ENCODE data around the gene AAMDC. TPM values are rescaled to one million over a fixed set of nuclear protein-coding genes. Genes with fewer than 3 reads are reported as not detected.

Gene AAMDC
- 19.0 TPM for polyA plus RNA-seq (2012; ENCODE audit: low read depth, missing spikeins)

DNA sequence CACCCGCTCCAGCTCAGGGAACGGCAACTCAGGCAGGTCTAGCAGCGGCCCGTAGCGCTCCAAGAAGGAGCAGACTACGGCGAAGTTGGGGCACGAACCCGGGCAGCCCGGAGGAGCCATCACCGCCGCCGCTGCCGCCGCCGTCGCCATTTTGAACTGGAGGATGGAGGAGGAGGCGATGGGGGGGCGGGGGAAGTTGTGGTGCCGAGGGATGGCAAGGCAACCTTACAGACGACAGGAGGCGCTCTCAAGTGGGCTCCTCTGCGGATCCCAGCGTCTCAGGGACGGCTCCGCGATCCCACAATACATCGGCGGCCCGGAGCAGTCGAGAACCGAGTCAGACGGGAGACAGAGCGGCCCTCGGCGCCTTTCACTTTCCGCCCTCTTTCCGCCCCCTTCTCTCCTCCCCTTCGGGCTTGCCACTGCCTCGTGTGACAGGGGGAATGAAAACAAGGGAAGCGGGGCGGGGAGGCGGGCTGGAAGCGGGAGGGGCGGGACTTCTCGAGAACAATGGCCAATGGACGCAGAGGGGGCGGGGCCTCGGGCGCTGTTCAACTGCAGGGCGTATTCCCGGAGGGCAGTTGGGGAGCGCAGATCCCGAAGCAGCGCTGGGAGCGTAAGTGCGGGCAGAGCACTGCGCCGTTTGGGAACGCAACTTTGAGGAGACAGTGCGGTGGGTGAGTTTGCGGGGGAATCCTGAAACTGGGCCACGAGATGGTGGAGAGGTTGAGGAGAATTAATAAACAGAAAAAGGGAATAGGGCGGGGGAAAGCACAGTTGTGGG, at the start of gene AAMDC, which contains the start of gene RSF1:
Gene AAMDC (plus strand): TSS at position 580 of the 784 bp plus-strand sequence. CDS start 21,353 bp downstream, outside the sequence.
Gene RSF1 (minus strand): TSS at position 158 of the 784 bp plus-strand sequence. CDS start 8 bp downstream, at position 150.
- peak; percentile 88 for FAIRE-seq
- TF ChIP-seq POLR2AphosphoS5 (IDR thresholded peaks at IDR 0.05; ENCODE audit: low read depth, low read length) (no peak), SPI1 (IDR thresholded peaks at IDR 0.05; ENCODE audit: low read depth, low read length) (no peak), TAF1 (IDR thresholded peaks at IDR 0.05; ENCODE audit: low read depth, low read length) (peak; percentile 79)
- peak; percentile 81 for DNase-seq (ENCODE audit: insufficient read length, low spot score)

DNA sequence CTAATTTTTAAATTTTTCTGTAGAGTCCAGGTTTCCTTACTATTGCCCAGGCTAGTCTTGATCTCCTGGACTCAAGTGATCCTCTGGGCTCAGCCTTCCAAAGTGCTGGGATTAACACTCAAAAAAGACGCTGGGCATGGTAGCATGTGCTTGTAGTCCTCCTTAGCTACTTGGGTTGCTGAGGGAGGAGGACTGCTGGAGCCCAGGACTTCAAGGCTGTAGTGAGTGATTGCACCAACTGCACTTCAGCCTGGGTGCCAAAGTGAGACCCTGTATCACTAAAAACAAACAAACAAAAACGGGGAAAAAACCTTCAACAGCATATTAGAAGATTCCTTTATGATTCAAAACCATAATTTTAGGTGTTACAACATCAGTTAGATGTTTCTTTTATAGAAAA, 45.0 kb upstream of the AAMDC start:
- TF ChIP-seq POLR2AphosphoS5 (IDR thresholded peaks at IDR 0.05; ENCODE audit: low read depth, low read length), result no peak
- TF ChIP-seq SPI1 (IDR thresholded peaks at IDR 0.05; ENCODE audit: low read depth, low read length), result no peak
- no peak for TF ChIP-seq POLR2A (IDR thresholded peaks at IDR 0.05; ENCODE audit: low read depth, low read length)
- no peak for TF ChIP-seq POU2F2 (IDR thresholded peaks at IDR 0.05; ENCODE audit: low read depth, low read length)
- TF ChIP-seq PAX5 (IDR thresholded peaks at IDR 0.05; ENCODE audit: insufficient read depth, low read length, severe bottlenecking), result no peak
- TF ChIP-seq TAF1 (IDR thresholded peaks at IDR 0.05; ENCODE audit: low read depth, low read length), result no peak
- FAIRE-seq (no peak), DNase-seq (ENCODE audit: insufficient read length, low spot score) (no peak)

DNA sequence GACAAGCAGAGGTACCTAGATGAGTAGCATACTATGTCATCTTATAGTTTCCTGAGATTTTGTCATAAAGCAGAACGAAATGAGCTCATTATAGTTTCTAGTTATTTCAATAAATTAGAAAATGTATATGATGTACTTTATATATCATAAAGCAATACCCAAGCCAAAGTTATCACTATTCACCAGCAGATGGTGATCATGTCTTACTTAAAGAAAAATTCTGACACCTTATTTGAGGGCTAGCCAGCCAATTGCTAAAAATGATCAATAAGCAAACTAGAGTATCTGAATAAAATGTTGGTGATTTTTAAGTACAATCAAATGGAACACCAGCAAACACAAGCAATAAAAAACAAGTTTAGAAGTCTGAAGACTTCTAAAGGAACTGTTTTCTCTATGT, 44.5 kb upstream of the AAMDC start:
- DNase-seq (ENCODE audit: insufficient read length, low spot score) (no peak), FAIRE-seq (no peak)
- TF ChIP-seq TAF1 (IDR thresholded peaks at IDR 0.05; ENCODE audit: low read depth, low read length), result no peak
- no peak for TF ChIP-seq SPI1 (IDR thresholded peaks at IDR 0.05; ENCODE audit: low read depth, low read length)
- TF ChIP-seq POLR2A (IDR thresholded peaks at IDR 0.05; ENCODE audit: low read depth, low read length), result no peak
- no peak for TF ChIP-seq PAX5 (IDR thresholded peaks at IDR 0.05; ENCODE audit: insufficient read depth, low read length, severe bottlenecking)
- TF ChIP-seq POLR2AphosphoS5 (IDR thresholded peaks at IDR 0.05; ENCODE audit: low read depth, low read length), result no peak
- TF ChIP-seq POU2F2 (IDR thresholded peaks at IDR 0.05; ENCODE audit: low read depth, low read length), result no peak

DNA sequence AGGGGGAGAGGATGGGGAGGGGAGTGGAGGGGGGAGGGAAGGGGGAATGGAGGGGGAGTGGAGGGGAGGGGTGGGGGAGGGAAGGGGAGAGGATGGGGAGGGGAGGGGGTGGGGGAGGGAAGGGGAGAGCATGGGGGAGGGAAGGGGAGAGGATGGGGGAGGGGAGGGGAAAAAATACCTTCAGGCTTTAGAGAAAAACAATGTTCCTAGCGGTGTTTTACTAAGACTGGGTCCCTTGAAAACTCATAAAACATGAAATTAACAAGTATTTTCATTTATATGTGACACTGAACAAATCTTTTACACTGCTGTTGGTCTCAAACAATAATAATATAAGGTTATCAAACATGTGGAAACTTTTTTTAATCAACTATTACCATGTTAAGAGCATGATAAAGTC, 42.8 kb upstream of the AAMDC start:
- no peak for DNase-seq (ENCODE audit: insufficient read length, low spot score)
- TF ChIP-seq POU2F2 (IDR thresholded peaks at IDR 0.05; ENCODE audit: low read depth, low read length) (no peak), SPI1 (IDR thresholded peaks at IDR 0.05; ENCODE audit: low read depth, low read length) (no peak), PAX5 (IDR thresholded peaks at IDR 0.05; ENCODE audit: insufficient read depth, low read length, severe bottlenecking) (no peak), TAF1 (IDR thresholded peaks at IDR 0.05; ENCODE audit: low read depth, low read length) (no peak), POLR2A (IDR thresholded peaks at IDR 0.05; ENCODE audit: low read depth, low read length) (no peak)
- FAIRE-seq, result no peak

DNA sequence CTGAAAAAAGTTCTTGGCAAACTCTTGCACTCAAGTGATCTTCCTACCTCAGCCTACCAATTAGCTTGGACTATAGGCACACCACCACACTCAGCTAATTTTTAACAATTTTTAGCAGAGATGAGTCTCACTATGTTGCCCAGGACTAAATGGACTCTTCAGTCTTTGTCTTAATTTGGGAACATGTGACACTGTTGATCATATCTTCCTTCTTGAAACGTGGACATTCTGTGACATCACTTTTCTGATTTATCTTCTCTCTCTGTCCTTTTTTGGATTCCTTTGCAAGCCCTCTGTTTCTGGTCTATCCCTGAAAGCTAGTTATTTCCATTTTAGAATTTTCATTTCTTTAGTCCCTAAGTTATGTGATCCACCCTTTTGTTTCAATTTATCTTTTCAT, 42.4 kb upstream of the AAMDC start:
- FAIRE-seq (no peak), DNase-seq (ENCODE audit: insufficient read length, low spot score) (no peak)
- no peak for TF ChIP-seq POLR2A (IDR thresholded peaks at IDR 0.05; ENCODE audit: low read depth, low read length)
- TF ChIP-seq PAX5 (IDR thresholded peaks at IDR 0.05; ENCODE audit: insufficient read depth, low read length, severe bottlenecking), result no peak
- no peak for TF ChIP-seq TAF1 (IDR thresholded peaks at IDR 0.05; ENCODE audit: low read depth, low read length)
- TF ChIP-seq POU2F2 (IDR thresholded peaks at IDR 0.05; ENCODE audit: low read depth, low read length), result no peak
- no peak for TF ChIP-seq SPI1 (IDR thresholded peaks at IDR 0.05; ENCODE audit: low read depth, low read length)
- TF ChIP-seq POLR2AphosphoS5 (IDR thresholded peaks at IDR 0.05; ENCODE audit: low read depth, low read length), result no peak

DNA sequence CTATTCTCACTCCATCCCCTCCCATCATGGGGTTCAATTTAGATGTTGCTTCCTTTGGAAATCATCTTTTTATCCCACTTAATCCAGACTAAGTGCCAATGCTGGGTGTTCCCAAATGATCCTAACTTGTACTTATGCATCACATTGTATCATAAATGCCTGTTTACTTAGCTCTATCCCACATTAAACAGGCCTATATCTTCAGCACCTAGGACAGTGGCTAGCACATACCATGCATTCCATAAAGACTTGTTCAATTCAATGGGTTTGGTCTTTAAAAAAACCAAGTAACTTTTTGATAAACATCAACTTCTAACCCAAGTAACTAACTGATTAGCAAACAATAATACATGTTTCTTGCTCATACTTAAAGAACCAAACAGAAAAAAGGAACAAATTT, 41.0 kb upstream of the AAMDC start:
- DNase-seq (ENCODE audit: insufficient read length, low spot score) (no peak), FAIRE-seq (no peak)
- no peak for TF ChIP-seq SPI1 (IDR thresholded peaks at IDR 0.05; ENCODE audit: low read depth, low read length)
- no peak for TF ChIP-seq POLR2AphosphoS5 (IDR thresholded peaks at IDR 0.05; ENCODE audit: low read depth, low read length)
- no peak for TF ChIP-seq POLR2A (IDR thresholded peaks at IDR 0.05; ENCODE audit: low read depth, low read length)
- TF ChIP-seq TAF1 (IDR thresholded peaks at IDR 0.05; ENCODE audit: low read depth, low read length), result no peak
- no peak for TF ChIP-seq PAX5 (IDR thresholded peaks at IDR 0.05; ENCODE audit: insufficient read depth, low read length, severe bottlenecking)
- no peak for TF ChIP-seq POU2F2 (IDR thresholded peaks at IDR 0.05; ENCODE audit: low read depth, low read length)

DNA sequence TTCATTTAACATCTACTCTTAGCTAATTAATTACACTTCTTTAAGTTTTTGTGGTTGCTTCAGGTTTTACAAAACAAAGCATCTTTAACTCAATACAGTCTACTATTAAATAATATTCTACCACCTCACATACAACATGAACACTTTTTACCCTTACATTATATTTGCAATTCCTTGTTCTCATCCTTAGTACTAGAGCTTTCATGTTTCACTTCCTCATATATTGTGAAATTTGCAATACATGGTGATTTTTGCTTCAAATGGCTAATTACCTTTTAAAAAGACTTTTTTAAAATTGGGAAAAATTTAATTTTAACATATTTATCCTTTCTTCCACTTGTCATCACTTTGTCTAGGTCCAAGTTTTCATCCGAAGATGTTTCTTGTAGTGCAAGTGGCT, 37.9 kb upstream of the AAMDC start:
- TF ChIP-seq TAF1 (IDR thresholded peaks at IDR 0.05; ENCODE audit: low read depth, low read length) (no peak), POLR2AphosphoS5 (IDR thresholded peaks at IDR 0.05; ENCODE audit: low read depth, low read length) (no peak), SPI1 (IDR thresholded peaks at IDR 0.05; ENCODE audit: low read depth, low read length) (peak; percentile 82)
- no peak for FAIRE-seq
- DNase-seq (ENCODE audit: insufficient read length, low spot score), result no peak

DNA sequence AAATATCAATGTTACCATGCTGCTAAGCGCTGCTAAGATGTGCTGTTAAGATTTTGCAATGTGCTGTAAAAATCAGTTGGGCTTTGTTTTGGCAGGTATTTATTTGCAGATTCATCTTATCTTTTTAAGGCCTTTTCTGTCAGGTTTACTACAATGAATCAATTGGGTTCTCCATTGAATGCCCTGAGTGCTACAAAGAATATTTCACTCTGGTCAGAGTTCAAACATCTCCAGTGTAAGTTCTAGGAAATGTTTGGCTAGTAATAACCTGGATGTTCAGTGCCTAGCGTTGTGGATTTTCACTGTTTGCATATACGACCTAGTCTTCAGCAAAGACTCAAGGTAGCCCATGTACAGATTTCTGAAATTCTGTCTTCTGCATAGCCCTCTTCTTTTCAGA, 36.4 kb upstream of the AAMDC start:
- TF ChIP-seq POLR2A (IDR thresholded peaks at IDR 0.05; ENCODE audit: low read depth, low read length) (no peak), SPI1 (IDR thresholded peaks at IDR 0.05; ENCODE audit: low read depth, low read length) (no peak), PAX5 (IDR thresholded peaks at IDR 0.05; ENCODE audit: insufficient read depth, low read length, severe bottlenecking) (no peak), POU2F2 (IDR thresholded peaks at IDR 0.05; ENCODE audit: low read depth, low read length) (no peak), POLR2AphosphoS5 (IDR thresholded peaks at IDR 0.05; ENCODE audit: low read depth, low read length) (no peak), TAF1 (IDR thresholded peaks at IDR 0.05; ENCODE audit: low read depth, low read length) (no peak)
- no peak for DNase-seq (ENCODE audit: insufficient read length, low spot score)
- FAIRE-seq, result no peak

DNA sequence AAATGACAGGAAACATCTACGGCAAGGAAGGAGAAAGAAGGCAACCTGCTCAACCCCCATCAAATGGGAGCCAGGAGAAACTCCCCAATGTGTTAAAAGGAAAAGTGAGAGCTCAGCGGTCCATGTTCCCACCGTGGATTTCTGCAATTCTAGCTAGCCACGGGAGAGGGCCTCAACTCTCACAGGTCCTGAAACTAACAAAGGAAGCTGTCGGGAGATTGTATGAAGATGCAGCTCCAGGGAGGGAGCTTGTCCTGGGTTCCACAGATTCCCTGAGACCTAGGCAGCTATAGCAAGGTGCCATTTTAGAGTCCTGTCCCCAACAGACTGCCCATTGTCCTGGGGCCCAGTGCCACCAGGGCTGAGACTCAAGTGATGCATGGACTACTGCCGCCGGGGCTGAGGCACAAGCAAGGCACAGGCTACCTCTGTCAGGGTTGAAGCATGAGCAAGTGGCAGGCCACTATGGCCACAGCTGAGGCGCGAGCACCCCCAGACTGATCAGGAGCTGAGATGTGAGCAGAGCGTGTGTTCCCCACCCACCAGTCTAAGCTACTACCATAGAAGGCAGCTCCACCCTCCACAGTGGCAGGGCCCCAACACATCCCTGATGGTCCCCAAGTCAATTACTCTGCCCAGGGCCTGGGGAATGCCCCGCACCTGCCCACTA, 31.7 kb upstream of the AAMDC start:
- DNase-seq (ENCODE audit: insufficient read length, low spot score), result no peak
- FAIRE-seq, result no peak

More for the DNA sequence above, 31.7 kb upstream of the AAMDC start:
- no peak for TF ChIP-seq POLR2A (IDR thresholded peaks at IDR 0.05; ENCODE audit: low read depth, low read length)
- TF ChIP-seq POU2F2 (IDR thresholded peaks at IDR 0.05; ENCODE audit: low read depth, low read length), result no peak
- TF ChIP-seq PAX5 (IDR thresholded peaks at IDR 0.05; ENCODE audit: insufficient read depth, low read length, severe bottlenecking), result no peak
- TF ChIP-seq TAF1 (IDR thresholded peaks at IDR 0.05; ENCODE audit: low read depth, low read length), result no peak
- no peak for TF ChIP-seq SPI1 (IDR thresholded peaks at IDR 0.05; ENCODE audit: low read depth, low read length)
- no peak for TF ChIP-seq POLR2AphosphoS5 (IDR thresholded peaks at IDR 0.05; ENCODE audit: low read depth, low read length)
